H1 (cell line): ENCODE measurements around the gene ELL2. TPM values are rescaled to one million over a fixed set of nuclear protein-coding genes. Genes with fewer than 3 reads are reported as not detected.

Source experiments
- RXRA ChIP-seq: IDR thresholded peaks from 2 replicates; pipeline ENCODE4 v1.6.1; 2011; ENCODE audit warnings: low read depth, mild to moderate bottlenecking, low read length, moderate library complexity; ENCODE audit not compliant: insufficient read depth
- polyA plus RNA-seq, 7 experiments: library from polyadenylated mRNA; depleted of rRNA in 3 of 7; stranded (reverse) in 5 of 7; unstranded in 2 of 7; fragments of >200 nt in 5 of 7; fragments of 200-250 nt in 2 of 7; gene quantifications; 1 replicate in 5 of 7; 2 replicates in 1 of 7; 4 replicates in 1 of 7; pipeline versions ENCODE4 v1.2.1 to v1.2.3, GENCODE V29; 2011 to 2013; ENCODE audit warnings: missing spikeins in 2 of 7, mixed read lengths in 2 of 7
- total RNA-seq: library from RNA; stranded (reverse); fragmentation: NEBNext Ultra II Directional; extraction: Animal tissue kit (Norgen Biotek cat#: 25700); gene quantifications from 2 replicates; pipeline ENCODE4 v1.2.1, GENCODE V29; 2021

ELL2 gene
- total and polyA plus RNA-seq, 2 of the 8 experiments (the other 6 are each of a cell fraction or from before 2014, with no cell fraction given): 6.3 to 29.4 TPM

GRCh38 chr5:95986937-95987520, 25.4 kb upstream of the ELL2 start (continued):
- TF ChIP-seq RXRA: no peak
- TF ChIP-seq, all 59 proteins: peak for 0
